ENCODE measurements around the gene NLRC5.
"Not testable (repeated sequence)": the region's sequence is repeated elsewhere in the genome, so short reads cannot be mapped to it uniquely, and the experiment has no call there.

The NLRC5 gene

DNA sequence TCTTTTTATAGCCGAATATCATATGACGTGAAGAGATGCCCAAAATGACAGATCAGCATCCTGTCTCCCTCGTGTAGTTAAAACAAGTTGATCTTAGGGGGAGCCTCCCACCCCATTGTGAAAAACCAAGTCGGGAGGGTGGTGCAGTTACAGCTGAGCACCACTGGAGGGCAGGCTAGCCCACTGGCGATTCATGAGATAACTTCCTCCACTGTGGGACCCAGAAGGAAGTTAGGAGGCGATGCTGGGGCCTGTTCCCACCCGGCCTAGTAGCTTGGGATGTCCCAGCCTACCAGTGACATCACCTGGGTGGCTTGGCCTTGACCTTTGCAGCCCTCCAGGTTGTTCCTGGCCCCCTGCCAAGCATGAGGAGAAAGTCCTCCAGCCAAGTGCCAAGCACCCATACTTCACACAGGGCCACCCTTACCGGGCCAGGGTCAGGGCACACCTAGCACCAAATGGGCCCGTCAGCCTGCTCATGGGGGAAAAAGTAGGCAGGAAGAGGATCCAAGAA, 95.0 kb downstream of the NLRC5 start:
- peak; percentile 75 for DNase-seq

- no peak for DNase-seq
Observed at GRCh38 chr16:57084996-57085395, 95.6 kb downstream of the NLRC5 start.

DNA sequence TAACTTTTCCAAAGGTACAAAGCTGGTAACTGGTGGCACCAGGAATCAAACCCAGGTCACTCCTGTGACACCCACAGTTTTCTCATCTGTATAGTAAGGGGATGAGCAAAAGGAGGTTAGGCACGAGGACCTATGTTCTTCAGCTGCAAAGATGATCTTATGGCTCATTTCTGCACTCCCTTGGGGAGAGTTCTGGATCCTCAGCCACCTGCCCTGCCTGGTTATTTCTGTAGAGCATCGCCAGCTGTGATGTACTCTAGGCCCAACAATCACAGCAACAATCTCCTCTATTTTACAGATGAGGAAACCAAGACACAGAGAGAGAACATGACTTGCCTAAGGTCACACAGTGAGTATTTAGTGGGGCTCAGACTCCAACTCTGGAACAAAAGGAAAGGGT, 97.6 kb downstream of the NLRC5 start:
- DNase-seq: no peak

DNA sequence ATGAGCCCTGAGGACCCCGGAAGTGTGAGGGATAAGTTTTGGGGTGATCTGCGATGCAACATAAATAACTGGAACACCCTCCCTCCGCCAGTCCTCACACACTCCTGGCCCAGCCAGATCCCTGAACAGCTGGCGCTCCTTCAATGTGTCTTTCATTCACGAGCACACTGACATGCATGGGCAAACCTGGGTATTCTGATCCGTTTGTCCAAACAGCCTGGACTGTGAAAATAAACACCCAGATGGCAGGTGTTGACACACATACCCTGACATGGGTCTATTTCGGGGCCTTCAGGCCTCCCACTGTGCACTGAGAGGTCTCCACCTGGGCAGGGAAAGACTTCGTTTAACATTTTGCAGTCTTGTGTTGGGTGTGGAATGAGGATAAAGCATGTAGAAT, 100.0 kb downstream of the NLRC5 start:
- no peak for DNase-seq

DNA sequence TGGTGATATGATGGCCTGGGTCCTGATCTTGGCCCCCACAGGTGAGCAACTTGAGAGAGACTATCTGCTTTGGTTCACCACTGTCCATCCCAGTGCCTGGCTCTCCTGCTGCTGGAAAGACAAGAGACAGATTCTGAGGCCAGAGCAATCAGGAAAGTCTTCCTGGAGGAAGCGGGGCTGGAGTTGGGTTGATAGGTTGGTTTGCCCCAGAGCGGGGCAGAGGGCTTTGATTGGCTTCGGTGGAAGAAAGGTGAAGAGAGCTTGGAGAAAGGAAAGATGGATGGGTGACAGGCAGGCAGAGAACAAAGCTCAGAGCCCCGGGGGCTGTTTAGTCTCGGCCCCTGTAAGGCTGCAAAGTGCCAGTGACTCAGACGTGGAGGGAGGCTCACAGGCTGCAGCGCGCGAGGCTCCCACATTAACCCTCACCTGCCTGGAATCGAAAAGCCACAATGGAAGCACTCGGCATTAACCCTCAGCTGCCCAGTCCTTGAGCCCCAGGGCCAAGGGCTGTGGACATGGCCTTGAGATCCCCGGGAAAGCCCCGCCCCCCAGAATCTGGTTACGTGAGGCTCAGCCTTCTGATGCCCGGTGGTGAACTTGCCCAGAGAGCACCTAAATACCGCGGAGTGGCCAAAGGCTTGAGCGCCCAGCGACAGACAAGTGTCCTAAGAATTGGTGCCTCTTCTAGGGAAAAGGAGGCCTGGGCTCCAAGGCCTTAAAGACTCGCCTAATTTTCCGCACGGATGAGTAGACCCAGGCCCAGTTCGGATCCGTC, 102.0 kb downstream of the NLRC5 start:
- DNase-seq: no peak

GRCh38 chr16:57091975-57092785, 102.8 kb downstream of the NLRC5 start, which contains the start of gene CPNE2:
TSS of gene CPNE2 (plus strand) at chr16:57092583. CDS start at chr16:57110743, 18,160 bp downstream.
- peak; percentile 11 for DNase-seq

- DNase-seq: peak; percentile 48
Observed at GRCh38 chr16:57092786-57093411, 103.5 kb downstream of the NLRC5 start.

DNA sequence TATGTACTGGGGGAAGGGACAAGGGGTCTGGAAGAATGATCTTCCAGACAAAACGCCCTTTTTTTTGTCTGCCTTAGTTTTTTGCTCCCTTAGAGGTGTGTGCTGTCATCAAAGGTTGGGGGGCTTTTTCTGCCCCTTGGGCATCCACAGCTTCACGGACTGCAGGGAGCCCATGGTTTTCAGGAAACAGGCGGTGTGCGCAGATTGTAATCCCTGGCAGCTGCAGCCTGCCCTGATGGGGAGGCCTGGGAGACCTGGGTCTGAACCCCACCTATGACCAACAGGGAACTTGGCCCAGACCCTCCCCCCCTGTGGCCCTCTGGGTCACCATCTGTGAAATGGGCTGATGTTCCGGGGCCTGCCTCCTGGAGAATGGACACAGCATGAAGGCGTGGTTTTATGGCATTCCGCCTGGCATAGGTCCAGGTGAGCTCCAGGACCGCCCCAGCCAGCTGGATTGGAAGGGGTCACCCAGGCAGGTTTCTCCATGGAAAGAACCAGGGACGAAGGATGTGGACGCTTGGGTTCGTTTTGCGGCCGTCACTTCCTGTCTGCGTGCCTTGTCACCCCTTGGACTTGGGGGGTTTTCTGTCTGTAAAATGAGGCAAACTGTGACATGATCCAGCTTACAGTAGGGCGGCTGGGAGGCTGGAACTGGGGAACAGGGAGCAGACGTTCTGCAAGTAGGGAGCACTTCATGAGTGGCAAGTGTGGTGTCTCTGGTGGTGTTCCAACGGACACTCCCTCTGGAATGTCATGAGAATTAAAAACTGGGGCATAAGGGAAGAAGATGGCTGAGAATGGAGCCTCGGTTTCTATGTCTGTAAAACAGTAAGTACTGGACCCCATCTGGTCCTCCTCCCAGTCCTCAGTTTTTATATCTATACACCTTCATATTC, 104.6 kb downstream of the NLRC5 start:
- no peak for DNase-seq

GRCh38 chr16:57094911-57095310, 105.6 kb downstream of the NLRC5 start:
- DNase-seq: no peak

GRCh38 chr16:57096192-57096591, 106.8 kb downstream of the NLRC5 start:
- no peak for DNase-seq

GRCh38 chr16:57096793-57097192, 107.4 kb downstream of the NLRC5 start:
- DNase-seq: no peak

GRCh38 chr16:57098188-57098841, 109.0 kb downstream of the NLRC5 start:
- no peak for DNase-seq

DNA sequence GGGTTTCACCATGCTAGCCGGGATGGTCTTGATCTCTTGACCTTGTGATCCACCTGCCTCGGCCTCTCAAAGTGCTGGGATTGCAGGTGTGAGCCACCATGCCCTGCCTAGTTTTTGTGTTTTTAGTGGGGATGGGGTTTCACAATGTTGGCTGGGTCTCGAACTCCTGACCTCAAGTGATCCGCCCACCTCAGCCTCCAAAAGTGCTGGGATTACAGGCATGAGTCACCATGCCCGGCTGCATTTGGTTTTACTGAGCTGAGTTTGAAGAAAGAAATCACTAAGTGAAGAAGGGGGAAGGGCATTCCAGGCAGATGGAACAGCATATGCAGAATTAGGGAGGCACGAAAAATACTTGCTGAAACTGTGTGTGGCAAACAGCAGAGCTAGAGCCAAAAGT, 110.6 kb downstream of the NLRC5 start:
- DNase-seq: not testable (repeated sequence)

GRCh38 chr16:57100445-57100844, 111.1 kb downstream of the NLRC5 start:
- no peak for DNase-seq

DNA sequence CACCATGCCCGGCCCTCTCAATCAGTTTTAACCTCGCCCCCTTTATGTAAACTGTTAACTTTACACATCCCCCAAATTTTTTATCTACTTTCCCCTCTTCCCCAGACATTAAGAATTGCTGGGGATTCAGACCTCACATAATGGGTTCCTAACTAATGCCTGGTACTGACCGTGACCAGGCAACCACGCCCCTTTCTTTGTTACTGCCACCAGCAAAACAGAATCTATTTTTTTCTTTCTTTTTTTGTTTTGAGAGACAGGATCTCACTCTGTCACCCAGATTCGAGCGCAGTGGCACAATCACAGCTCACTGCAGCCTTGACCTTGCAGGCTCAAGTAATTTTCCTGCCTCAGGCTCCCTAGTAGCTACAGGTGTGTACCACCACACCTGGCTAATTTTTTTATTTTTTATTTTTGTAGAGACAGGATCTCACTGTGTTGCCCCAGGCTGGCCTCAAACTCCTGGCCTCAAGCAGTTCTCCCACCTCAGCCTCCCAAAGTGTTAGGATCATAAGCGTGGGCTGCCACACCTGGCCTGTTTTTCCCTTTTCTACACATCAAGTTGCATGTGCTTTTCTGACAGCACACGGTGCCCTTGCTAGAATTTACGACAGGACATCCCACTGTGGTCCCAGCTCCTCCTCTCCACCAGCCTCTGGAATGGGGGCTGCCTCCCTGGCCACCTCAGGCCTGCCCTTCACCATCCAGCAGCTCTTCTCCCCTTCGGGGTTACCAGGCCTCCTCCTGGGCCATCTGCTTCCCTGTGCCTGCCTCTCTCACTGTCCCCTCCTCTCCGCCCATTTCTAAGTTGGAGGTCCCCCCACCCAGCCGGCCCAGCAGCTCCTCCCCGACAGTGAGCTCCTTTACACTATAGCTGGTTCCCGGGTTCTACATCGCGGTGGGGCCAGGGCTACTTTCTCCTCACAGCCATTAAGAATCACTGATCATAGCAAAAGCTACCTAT, 113.8 kb downstream of the NLRC5 start:
- DNase-seq: no peak

GRCh38 chr16:57104706-57105105, 115.3 kb downstream of the NLRC5 start:
- no peak for DNase-seq

DNA sequence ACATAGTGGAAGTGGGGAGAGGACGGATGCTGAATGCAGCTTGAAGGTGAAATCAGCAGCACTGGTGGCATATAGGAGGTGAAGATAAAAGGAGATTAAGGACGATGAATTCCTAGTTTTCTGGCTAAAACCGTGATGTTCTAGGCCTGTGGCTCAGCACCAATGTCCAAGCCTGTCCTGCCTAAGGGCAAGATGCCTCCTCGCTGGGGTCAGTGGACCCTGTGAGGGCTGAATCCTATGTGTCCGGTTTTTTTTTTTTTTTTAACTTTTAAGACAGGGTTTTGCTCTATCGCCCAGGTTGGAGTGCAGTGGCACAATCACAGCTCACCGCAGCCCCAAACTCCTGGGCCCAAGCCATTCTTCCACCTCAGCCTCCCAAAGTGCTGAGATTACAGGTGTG, 115.8 kb downstream of the NLRC5 start:
- no peak for DNase-seq

DNA sequence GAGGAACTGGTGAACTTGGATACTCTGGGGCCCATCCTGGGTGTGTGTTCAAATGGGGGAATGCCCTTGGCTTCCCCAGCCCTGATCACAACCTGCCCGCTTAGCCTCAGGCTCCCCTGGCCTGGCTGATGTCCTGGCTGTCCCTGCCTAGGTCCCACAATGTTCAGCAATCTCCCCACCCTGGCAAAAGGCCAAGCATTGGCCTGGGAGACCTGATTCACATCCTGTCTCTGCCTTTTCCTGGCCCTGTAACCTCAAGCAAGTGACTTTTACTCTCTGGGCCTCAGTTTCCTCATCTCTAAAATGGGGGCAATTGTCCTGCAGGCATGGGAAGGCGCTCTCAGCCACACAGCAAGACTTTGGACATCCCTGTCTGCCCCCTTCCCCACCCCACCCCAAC, 117.4 kb downstream of the NLRC5 start:
- DNase-seq: no peak

- no peak for DNase-seq
Observed at GRCh38 chr16:57107321-57107922, 118.1 kb downstream of the NLRC5 start.

DNA sequence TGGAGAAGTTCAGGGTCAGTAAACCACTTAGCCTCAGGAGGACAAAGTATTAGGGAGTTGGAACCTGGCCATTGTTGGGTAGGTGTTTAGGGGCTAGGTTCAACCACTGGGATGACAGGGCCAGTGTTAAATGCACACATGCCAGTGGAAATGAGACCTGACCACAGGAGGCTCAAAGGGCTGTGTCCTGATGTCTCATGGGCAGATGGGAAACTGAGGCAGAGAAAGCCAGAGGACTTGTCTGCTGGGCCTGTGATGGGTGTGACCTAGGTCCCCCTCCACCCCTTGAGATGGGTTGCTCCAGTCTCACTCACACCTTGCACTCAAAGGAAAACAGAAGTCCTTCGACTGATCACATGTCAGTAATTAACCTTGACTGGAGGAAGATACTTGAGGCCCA, 119.1 kb downstream of the NLRC5 start:
- DNase-seq: no peak
